GM18505 (cell line): ENCODE results near the gene KNCN.

Experiments used
- ATAC-seq: cut with Tn5 transposase; IDR thresholded peaks from one replicate; pipeline ENCODE4 v1.9.1; 2021; ENCODE audit not compliant: unreplicated experiment
- POLR2A ChIP-seq: IDR thresholded peaks from 4 replicates; pipeline ENCODE4 v1.6.1; 2011; ENCODE audit warnings: borderline replicate concordance; ENCODE audit not compliant: insufficient read depth, insufficient read length; ENCODE audit errors: extremely low read depth

Gene KNCN

GRCh38 chr1:46551597-46552095, at the start of gene KNCN:
KNCN (minus strand) TSS chr1:46551647; CDS start chr1:46551215, 432 bp downstream.
- ATAC-seq, result no peak
- no peak for TF ChIP-seq POLR2A

DNA sequence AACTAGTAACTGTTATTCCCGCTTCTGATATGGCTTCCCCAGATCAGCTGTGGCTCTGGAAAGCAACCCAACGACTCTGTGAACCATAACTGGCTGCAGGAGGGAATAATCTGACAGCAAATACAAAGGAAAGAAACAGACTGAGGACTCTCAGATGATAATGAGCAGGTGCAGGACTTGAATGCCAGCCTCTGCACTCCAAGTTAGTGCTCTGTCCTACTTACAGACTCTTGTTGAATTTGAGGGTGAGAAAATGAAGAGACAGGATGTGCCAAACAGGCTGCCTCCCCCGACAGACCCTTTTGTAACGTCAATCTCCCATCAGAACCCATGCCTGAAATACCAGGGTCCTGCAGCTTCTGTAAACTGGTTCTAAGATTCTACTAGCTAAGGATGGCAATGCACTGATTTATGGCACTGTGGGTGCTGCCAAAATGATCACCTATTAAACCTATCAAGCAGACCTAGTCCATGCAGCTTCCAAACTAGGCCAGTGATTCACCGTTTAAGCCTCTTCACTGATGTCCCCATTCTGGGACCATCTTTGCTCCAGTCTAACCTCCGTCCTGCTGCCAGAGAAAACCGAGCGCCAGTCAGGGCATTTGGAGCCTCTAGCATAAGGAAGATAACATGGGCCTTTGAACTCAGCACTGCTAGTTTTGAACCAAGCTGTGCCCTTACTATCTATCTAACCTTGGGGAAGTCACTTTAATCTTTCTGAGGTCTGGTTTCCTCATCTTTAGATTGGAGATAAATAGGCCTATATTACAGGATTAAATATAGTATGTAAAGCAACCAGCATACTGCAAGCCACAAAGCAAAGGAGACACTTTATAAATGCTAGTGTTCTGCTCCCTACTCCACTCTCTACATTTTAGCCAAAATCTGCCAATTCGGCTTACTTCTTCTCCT, 47.9 kb upstream of the KNCN start:
- no peak for TF ChIP-seq POLR2A
- ATAC-seq, result no peak

GRCh38 chr1:46596846-46597245, 45.4 kb upstream of the KNCN start:
- ATAC-seq, result no peak
- no peak for TF ChIP-seq POLR2A

- no peak for ATAC-seq
- no peak for TF ChIP-seq POLR2A
These were observed 44.6 kb upstream of the KNCN start for GRCh38 chr1:46596036-46596435.

DNA sequence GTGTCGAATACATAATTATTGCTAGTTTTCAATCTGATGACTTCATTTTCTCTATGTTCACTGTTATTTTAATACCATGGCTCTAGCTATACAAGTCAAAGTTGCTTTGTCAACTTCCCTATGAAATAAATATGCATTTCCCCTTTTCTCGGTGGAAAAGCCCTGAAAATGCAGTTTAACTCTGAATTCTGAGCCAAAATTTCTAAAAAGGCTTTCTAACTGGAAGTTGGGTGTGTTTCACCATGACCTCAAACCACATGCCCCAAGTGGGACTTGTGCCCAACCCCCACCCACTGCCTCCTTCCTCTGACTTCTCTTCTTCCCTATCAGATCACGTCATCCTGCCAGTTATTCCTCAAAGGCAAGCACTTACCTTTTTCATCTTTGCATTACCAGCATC, 43.7 kb upstream of the KNCN start:
- no peak for TF ChIP-seq POLR2A
- ATAC-seq, result no peak

DNA sequence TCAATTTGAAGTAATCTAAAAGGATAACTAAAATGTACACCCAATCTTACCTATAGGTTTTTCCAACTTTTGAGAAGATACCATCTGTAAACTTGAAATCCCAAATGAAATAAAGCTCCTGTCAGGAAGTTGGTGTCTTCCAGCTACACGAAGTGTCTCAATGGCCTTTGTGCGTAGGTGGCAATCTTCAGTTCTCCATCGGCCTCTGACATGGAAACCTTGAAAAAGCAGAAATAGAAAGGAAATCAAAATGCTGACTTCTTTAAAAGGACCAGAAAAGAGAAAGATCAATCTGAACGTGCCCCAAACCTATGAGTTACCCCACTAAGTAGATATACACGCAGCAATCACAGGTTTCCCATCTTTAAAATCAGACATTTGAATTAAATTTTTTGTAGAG, 42.6 kb upstream of the KNCN start:
- TF ChIP-seq POLR2A, result no peak
- ATAC-seq, result no peak

GRCh38 chr1:46592823-46593222, 41.4 kb upstream of the KNCN start:
- no peak for ATAC-seq

GRCh38 chr1:46589529-46589928, 38.1 kb upstream of the KNCN start:
- no peak for ATAC-seq
- no peak for TF ChIP-seq POLR2A

More at GRCh38 chr1:46592823-46593222, 41.4 kb upstream of the KNCN start:
- no peak for TF ChIP-seq POLR2A

- TF ChIP-seq POLR2A, result no peak
- no peak for ATAC-seq
These were observed 35.6 kb upstream of the KNCN start for GRCh38 chr1:46587069-46587468.

DNA sequence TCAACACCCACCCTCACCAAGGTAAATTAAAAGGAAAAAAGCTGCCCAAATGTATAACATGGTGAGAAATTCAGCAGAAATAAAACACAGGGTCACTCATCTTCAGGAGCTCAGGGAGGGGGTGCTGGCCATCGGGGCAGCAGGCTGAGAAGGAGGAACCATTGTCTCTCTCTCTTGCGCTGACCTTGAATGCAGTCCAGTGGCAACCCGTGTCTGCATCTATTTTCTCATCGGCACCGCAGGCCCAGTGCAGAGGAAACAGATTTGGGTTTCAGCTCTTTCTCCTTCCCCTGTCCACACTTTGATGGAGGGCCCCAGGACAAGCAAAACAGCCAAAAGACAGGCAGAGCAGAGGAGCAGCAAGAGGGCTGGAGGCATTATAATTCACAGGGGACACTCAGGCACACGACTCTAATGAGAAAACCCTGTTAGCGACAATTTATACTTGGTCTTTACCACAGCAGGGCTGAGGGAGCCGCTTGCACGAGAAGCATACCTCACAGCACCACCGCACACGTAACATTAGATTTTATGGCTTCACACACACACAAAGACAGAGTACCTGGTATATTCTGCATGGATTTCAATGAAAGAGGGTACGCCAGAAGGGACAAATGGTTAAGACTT, 34.0 kb upstream of the KNCN start:
- no peak for ATAC-seq
- TF ChIP-seq POLR2A, result no peak

- no peak for ATAC-seq
- no peak for TF ChIP-seq POLR2A
These were observed 32.0 kb upstream of the KNCN start for GRCh38 chr1:46583494-46583893.

DNA sequence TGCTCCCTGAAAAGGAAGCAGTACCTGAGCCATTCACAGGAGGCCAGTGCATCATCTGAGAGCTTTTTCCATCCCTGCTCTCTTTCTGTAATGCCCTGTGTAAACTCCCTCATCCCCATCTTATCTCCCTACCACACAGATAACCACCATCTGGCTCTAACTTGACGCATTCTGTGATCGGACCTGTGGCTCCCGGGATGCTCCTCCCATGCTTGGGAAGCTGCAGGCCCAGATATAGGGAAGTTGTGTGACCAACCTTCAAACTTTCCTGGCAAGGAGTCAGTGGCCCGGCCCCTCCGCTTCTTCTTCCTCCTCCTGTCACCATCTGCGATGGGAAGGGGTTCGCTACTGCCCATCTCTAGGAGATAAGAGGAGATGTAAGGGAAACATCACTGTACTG, 31.5 kb upstream of the KNCN start:
- TF ChIP-seq POLR2A, result no peak
- ATAC-seq, result no peak

DNA sequence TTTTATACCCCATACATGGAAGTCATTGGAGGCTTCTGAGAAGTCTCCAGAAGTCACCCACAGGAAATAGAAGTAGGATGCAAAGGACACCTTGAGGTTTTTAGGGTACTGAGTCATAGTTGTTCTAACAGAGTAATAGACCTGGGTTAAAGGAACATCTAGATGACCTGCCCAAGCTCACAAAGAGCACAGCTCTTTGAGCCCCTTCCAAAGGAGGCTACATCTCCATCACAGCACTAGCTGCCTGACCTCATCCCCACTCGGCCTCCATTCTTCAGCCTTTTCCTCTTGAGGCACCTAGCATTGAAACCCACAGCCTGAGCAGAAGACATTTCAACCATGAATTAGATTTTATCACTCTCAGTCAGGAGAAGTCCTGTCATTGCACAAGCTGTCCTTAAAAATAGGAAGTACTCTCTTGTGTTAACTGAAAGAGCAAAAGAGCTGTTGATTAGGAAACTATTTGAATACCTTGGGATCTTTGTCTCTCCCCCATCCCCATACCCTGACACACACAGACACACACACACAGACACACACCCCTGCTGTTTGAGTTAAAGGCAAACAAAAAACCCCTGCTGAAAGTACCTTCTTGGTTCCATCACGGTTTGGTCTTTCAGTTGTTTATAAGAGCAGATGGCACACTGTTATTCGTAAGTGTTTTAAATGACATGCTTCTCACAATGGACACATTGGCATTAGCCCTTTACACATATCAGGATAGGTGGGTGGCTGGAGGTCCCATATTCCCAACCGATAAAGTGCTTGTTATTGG, 30.4 kb upstream of the KNCN start:
- ATAC-seq, result no peak
- TF ChIP-seq POLR2A, result no peak
